K562 (cell line): Measurements from ENCODE around the gene CALML6. TPM values are rescaled to one million over a fixed set of nuclear protein-coding genes. Genes with fewer than 3 reads are reported as not detected.
A peak's percentile ranks its signal among the peaks of the same experiment; 100 is the strongest.

Source experiments
- CBFB ChIP-seq: sonication (generic); formaldehyde crosslinking; IDR thresholded peaks from 2 replicates; pipeline ENCODE4 v1.4.0; 2020; ENCODE audit warnings: mild to moderate bottlenecking, missing genetic modification reagents
- CBX5 ChIP-seq: IDR thresholded peaks from 2 replicates; pipeline ENCODE4 v1.6.1; 2014; ENCODE audit warnings: low read depth, borderline replicate concordance
- HDAC8 ChIP-seq: fragments of 450-650 bp; IDR thresholded peaks from 2 replicates; pipeline ENCODE4 v1.6.1; 2016; ENCODE audit warnings: mild to moderate bottlenecking, missing genetic modification characterization, moderate library complexity, missing compliant biosample characterization
- JUN ChIP-seq, 2 experiments: sonication (generic) in 1 of 2; formaldehyde crosslinking in 1 of 2; IDR thresholded peaks; 2 replicates each; pipeline versions ENCODE4 v1.6.1 to v1.8.0; 2012 to 2022; ENCODE audit warnings: borderline replicate concordance in 2 of 2, mild to moderate bottlenecking in 2 of 2, improper control_type of control experiment in 1 of 2, low read depth in 1 of 2, low read length in 1 of 2, missing genetic modification reagents in 1 of 2
- PML ChIP-seq: IDR thresholded peaks from 2 replicates; pipeline ENCODE4 v1.6.1; 2012; ENCODE audit warnings: low read length, inconsistent platforms
- POLR2AphosphoS5 ChIP-seq: IDR thresholded peaks from 2 replicates; pipeline ENCODE4 v1.6.1; 2011; ENCODE audit warnings: mild to moderate bottlenecking, low read depth, low read length, moderate library complexity; ENCODE audit not compliant: control insufficient read depth, insufficient read depth
- SUPT5H ChIP-seq: fragments of 450-650 bp; IDR thresholded peaks from 2 replicates; pipeline ENCODE4 v1.6.1; 2016
- TGIF2 ChIP-seq: sonication (generic); formaldehyde crosslinking; IDR thresholded peaks from 2 replicates; pipeline ENCODE4 v1.8.1; 2022; ENCODE audit warnings: mild to moderate bottlenecking, missing genetic modification reagents, moderate library complexity
- ZNF224 ChIP-seq: sonication (generic); formaldehyde crosslinking; IDR thresholded peaks from 2 replicates; pipeline ENCODE4 v1.8.0; 2022; ENCODE audit warnings: mild to moderate bottlenecking, missing genetic modification reagents
- ZNF431 ChIP-seq: sonication (generic); formaldehyde crosslinking; IDR thresholded peaks from 2 replicates; pipeline ENCODE4 v1.8.0; 2022; ENCODE audit warnings: mild to moderate bottlenecking, missing genetic modification reagents
- polyA plus RNA-seq, 8 experiments: library from polyadenylated mRNA; depleted of rRNA in 4 of 8; stranded (reverse) in 5 of 8; unstranded in 3 of 8; fragments of >200 nt; fragmentation: Nextera tagmentation in 2 of 8; fragmentation: Illumina TruSeq in 1 of 8; extraction: Ambion mirVana in 2 of 8; extraction: Trizol in 1 of 8; gene quantifications; 2 replicates each; pipeline versions ENCODE4 v1.2.1 to v1.2.3, GENCODE V29; 2011 to 2014; ENCODE audit warnings: inconsistent platforms in 1 of 8, missing spikeins in 1 of 8
- total RNA-seq, 7 experiments: library from RNA; depleted of rRNA in 6 of 7; stranded (reverse); fragments of >200 nt in 6 of 7; fragmentation: Illumina TruSeq in 2 of 7; extraction: Trizol in 2 of 7; gene quantifications; 2 replicates each; pipeline versions ENCODE4 v1.2.1 to v1.2.3, GENCODE V29; 2011 to 2021; ENCODE audit warnings: low replicate concordance in 1 of 7
- TF ChIP-seq, protein P1 (sequence below): sonication (generic); formaldehyde crosslinking; IDR thresholded peaks from 2 replicates; pipeline ENCODE4 v1.8.1; 2022; ENCODE audit warnings: missing genetic modification reagents
- TF ChIP-seq, protein P2 (sequence below): sonication (generic); formaldehyde crosslinking; IDR thresholded peaks from 2 replicates; pipeline ENCODE4 v1.8.0; 2022; ENCODE audit warnings: mild to moderate bottlenecking, missing genetic modification reagents, borderline replicate concordance
- TF ChIP-seq, protein P3 (sequence below): fragments of 250-450 bp; sonication (Bioruptor Pico); IDR thresholded peaks from 2 replicates; pipeline ENCODE4 v1.5.0; 2021
- TF ChIP-seq, protein P4 (sequence below): fragments of 450-650 bp; IDR thresholded peaks from 2 replicates; pipeline ENCODE4 v1.6.1; 2016; ENCODE audit warnings: mild to moderate bottlenecking
- TF ChIP-seq, protein P5 (sequence below): sonication (generic); formaldehyde crosslinking; IDR thresholded peaks from 2 replicates; pipeline ENCODE4 v1.8.1; 2023; ENCODE audit warnings: mild to moderate bottlenecking, missing genetic modification reagents
- TF ChIP-seq, protein P6 (sequence below), 2 experiments: IDR thresholded peaks; 2 replicates each; pipeline ENCODE4 v1.6.1; 2012; ENCODE audit warnings: improper control_type of control experiment in 2 of 2, low read depth in 2 of 2, low read length in 2 of 2, borderline replicate concordance in 1 of 2
- TF ChIP-seq, protein P7 (sequence below): sonication (generic); formaldehyde crosslinking; IDR thresholded peaks from 2 replicates; pipeline ENCODE4 v1.9.0; 2022; ENCODE audit warnings: mild to moderate bottlenecking, missing genetic modification reagents

CALML6 gene
- total and polyA plus RNA-seq, 9 of the 15 experiments (the other 6 are each of a cell fraction or from before 2014, with no cell fraction given): 0.14 TPM; not detected in 8

DNA sequence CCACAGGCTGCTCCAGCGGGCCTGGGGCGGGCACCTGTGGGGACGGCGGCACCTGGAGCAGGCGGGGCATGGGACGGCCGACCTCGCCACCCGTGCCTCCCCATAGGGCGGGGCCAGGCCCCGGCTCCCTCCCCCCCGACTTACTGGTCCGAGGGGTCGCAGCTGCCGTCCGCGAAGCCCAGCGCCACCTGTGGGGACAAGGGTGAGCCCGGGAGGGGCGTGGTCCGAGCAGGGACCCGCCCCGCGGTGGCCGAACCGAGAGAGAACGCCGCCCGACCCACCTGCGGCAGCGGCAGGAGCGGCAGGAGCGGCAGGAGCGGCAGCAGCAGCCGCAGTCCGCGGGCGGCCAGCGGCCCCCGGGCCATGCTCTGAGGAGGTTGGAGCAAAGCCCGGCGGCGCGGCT, 3.8 kb downstream of the CALML6 start, which contains the start of gene TMEM52 (continued):
- TF ChIP-seq, protein P1, sequence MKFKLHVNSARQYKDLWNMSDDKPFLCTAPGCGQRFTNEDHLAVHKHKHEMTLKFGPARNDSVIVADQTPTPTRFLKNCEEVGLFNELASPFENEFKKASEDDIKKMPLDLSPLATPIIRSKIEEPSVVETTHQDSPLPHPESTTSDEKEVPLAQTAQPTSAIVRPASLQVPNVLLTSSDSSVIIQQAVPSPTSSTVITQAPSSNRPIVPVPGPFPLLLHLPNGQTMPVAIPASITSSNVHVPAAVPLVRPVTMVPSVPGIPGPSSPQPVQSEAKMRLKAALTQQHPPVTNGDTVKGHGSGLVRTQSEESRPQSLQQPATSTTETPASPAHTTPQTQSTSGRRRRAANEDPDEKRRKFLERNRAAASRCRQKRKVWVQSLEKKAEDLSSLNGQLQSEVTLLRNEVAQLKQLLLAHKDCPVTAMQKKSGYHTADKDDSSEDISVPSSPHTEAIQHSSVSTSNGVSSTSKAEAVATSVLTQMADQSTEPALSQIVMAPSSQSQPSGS: no peak
- TF ChIP-seq, protein P2, sequence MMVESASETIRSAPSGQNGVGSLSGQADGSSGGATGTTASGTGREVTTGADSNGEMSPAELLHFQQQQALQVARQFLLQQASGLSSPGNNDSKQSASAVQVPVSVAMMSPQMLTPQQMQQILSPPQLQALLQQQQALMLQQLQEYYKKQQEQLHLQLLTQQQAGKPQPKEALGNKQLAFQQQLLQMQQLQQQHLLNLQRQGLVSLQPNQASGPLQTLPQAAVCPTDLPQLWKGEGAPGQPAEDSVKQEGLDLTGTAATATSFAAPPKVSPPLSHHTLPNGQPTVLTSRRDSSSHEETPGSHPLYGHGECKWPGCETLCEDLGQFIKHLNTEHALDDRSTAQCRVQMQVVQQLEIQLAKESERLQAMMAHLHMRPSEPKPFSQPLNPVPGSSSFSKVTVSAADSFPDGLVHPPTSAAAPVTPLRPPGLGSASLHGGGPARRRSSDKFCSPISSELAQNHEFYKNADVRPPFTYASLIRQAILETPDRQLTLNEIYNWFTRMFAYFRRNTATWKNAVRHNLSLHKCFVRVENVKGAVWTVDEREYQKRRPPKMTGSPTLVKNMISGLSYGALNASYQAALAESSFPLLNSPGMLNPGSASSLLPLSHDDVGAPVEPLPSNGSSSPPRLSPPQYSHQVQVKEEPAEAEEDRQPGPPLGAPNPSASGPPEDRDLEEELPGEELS (CRISPR knock-in tag): no peak
- TF ChIP-seq, protein P3, sequence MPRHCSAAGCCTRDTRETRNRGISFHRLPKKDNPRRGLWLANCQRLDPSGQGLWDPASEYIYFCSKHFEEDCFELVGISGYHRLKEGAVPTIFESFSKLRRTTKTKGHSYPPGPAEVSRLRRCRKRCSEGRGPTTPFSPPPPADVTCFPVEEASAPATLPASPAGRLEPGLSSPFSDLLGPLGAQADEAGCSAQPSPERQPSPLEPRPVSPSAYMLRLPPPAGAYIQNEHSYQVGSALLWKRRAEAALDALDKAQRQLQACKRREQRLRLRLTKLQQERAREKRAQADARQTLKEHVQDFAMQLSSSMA (CRISPR knock-in tag): no peak
- TF ChIP-seq, protein P4, sequence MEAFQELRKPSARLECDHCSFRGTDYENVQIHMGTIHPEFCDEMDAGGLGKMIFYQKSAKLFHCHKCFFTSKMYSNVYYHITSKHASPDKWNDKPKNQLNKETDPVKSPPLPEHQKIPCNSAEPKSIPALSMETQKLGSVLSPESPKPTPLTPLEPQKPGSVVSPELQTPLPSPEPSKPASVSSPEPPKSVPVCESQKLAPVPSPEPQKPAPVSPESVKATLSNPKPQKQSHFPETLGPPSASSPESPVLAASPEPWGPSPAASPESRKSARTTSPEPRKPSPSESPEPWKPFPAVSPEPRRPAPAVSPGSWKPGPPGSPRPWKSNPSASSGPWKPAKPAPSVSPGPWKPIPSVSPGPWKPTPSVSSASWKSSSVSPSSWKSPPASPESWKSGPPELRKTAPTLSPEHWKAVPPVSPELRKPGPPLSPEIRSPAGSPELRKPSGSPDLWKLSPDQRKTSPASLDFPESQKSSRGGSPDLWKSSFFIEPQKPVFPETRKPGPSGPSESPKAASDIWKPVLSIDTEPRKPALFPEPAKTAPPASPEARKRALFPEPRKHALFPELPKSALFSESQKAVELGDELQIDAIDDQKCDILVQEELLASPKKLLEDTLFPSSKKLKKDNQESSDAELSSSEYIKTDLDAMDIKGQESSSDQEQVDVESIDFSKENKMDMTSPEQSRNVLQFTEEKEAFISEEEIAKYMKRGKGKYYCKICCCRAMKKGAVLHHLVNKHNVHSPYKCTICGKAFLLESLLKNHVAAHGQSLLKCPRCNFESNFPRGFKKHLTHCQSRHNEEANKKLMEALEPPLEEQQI: no peak
- TF ChIP-seq JUN (IDR thresholded peaks at IDR 0.05; ENCODE audit: borderline replicate concordance, low read depth, low read length): no peak
- TF ChIP-seq JUN (CRISPR knock-in tag; IDR thresholded peaks at IDR 0.05; ENCODE audit: borderline replicate concordance): peak; percentile 77; the same call in 1 of the 2 replicates
- no peak for TF ChIP-seq TGIF2 (CRISPR knock-in tag)
- TF ChIP-seq, protein P5, sequence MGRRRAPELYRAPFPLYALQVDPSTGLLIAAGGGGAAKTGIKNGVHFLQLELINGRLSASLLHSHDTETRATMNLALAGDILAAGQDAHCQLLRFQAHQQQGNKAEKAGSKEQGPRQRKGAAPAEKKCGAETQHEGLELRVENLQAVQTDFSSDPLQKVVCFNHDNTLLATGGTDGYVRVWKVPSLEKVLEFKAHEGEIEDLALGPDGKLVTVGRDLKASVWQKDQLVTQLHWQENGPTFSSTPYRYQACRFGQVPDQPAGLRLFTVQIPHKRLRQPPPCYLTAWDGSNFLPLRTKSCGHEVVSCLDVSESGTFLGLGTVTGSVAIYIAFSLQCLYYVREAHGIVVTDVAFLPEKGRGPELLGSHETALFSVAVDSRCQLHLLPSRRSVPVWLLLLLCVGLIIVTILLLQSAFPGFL (CRISPR knock-in tag): no peak
- TF ChIP-seq POLR2AphosphoS5: peak; percentile 41; the same call in 1 of the 2 replicates
- TF ChIP-seq, protein P6, sequence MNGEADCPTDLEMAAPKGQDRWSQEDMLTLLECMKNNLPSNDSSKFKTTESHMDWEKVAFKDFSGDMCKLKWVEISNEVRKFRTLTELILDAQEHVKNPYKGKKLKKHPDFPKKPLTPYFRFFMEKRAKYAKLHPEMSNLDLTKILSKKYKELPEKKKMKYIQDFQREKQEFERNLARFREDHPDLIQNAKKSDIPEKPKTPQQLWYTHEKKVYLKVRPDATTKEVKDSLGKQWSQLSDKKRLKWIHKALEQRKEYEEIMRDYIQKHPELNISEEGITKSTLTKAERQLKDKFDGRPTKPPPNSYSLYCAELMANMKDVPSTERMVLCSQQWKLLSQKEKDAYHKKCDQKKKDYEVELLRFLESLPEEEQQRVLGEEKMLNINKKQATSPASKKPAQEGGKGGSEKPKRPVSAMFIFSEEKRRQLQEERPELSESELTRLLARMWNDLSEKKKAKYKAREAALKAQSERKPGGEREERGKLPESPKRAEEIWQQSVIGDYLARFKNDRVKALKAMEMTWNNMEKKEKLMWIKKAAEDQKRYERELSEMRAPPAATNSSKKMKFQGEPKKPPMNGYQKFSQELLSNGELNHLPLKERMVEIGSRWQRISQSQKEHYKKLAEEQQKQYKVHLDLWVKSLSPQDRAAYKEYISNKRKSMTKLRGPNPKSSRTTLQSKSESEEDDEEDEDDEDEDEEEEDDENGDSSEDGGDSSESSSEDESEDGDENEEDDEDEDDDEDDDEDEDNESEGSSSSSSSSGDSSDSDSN (IDR thresholded peaks at IDR 0.05; ENCODE audit: borderline replicate concordance in 1 of 2, low read depth in 2 of 2, low read length in 2 of 2): peak; percentile 65 to 87; a peak in 3 of 4 replicates
- TF ChIP-seq ZNF431 (CRISPR knock-in tag): peak; percentile 53; the same call in 1 of the 2 replicates
- no peak for TF ChIP-seq PML
- TF ChIP-seq ZNF224 (CRISPR knock-in tag): no peak
- TF ChIP-seq, protein P7, sequence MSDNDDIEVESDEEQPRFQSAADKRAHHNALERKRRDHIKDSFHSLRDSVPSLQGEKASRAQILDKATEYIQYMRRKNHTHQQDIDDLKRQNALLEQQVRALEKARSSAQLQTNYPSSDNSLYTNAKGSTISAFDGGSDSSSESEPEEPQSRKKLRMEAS (CRISPR knock-in tag): peak; percentile 86
- 0 out of 2 replicates have a peak, but pooled peaks have one; percentile 58 for TF ChIP-seq HDAC8 (tag)
- TF ChIP-seq CBX5: no peak
- TF ChIP-seq CBFB (CRISPR knock-in tag): peak; percentile 71
- peak; percentile 70 for TF ChIP-seq SUPT5H
